CD1c-positive myeloid dendritic cell (primary cell): ENCODE results near the gene ELFN1.

ENCODE experiments used
- DNase-seq: peaks from one replicate; pipeline ENCODE4 v3.0.0-alpha.2; 2016; ENCODE audit errors: extremely low spot score

The ELFN1 gene

GRCh38 chr7:1787681-1788235, 117.7 kb downstream of the ELFN1 start:
- no peak for DNase-seq

DNA sequence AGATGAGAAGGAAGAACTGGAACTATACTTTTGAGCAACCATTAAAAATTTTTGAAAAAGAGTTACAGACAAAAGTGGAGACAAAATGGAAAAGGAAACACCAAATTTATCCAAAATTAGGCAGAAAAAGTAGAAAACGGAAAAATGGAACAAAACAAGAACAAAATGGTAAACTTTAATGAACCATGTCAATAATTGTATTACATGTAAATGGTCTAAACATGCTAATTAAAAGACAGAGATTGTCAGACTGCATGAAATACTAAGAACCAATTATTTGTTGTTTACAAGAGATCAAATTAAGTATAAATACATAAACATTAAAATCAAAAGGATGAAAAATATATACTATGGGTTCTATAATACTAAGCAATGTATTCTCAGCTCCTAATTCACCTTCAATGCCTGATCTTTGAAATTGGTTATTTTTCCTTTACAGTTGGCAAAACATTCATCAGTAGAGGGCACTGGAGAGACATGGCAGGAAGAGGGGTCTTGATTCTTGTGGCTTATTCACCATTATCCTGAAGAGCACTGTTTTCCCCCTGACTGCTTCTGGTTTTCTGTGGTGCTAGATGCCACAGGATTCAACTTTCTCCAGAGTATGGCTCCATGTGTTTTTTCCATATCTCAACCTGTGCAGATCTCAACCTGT, 124.9 kb downstream of the ELFN1 start:
- DNase-seq = no peak
